LNCAP (cell line): ENCODE results near the gene EYA4.

Experiments used
- TF ChIP-seq, protein P1 (sequence below): fragments of 450-650 bp; IDR thresholded peaks from 2 replicates; pipeline ENCODE4 v1.5.1; 2017; ENCODE audit warnings: mild to moderate bottlenecking

The EYA4 gene

DNA sequence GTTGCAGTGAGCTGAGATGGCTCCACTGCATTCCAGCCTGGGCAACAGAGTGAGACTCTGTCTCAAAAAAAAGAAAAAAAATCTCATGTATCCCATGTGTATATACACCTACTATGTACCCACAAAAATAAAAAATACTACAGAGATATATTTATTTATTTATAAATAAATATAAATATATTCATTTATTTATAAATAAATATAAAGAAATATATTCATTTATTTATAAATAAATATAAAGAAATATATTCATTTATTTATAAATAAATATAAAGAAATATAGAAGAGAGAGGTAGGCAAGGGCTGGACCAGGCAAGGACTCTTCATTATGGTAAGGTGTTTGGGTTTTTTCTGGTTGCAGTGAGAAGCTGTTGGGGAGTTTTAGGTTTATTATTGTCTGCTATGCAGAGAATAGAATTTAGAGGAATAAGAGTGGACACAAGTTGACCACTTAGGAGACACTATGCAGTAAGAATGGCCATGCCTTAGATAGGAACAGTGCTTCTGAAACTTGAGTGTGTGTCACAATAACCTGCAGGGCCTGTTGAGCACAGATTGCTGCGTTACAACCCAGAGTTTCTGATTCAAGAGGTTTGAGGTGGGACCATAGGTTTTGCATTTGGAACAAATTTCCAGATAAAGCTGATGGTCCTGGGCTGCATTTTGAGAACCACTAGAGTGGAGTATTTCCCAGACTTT, 254.2 kb downstream of the EYA4 start:
- TF ChIP-seq, protein P1, sequence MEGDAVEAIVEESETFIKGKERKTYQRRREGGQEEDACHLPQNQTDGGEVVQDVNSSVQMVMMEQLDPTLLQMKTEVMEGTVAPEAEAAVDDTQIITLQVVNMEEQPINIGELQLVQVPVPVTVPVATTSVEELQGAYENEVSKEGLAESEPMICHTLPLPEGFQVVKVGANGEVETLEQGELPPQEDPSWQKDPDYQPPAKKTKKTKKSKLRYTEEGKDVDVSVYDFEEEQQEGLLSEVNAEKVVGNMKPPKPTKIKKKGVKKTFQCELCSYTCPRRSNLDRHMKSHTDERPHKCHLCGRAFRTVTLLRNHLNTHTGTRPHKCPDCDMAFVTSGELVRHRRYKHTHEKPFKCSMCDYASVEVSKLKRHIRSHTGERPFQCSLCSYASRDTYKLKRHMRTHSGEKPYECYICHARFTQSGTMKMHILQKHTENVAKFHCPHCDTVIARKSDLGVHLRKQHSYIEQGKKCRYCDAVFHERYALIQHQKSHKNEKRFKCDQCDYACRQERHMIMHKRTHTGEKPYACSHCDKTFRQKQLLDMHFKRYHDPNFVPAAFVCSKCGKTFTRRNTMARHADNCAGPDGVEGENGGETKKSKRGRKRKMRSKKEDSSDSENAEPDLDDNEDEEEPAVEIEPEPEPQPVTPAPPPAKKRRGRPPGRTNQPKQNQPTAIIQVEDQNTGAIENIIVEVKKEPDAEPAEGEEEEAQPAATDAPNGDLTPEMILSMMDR = no peak

DNA sequence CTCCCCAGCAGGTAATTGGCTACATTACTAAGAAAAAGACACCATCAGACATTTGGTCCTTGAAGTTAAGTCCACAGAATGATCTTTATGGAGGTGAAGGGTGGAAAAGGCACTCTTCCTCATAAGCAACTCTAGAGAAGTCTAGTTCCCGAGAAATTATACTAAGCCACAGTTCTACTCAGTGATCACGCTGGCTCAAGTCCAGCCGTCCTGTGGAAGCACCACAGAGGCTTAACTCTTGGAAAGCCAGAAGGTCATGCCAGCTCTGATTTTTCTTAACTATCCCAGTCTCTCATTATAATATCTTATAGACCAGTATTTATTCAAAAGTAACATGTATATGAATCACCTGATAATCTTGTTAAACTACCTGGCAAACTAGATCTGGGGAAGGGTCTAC, 258.5 kb downstream of the EYA4 start:
- TF ChIP-seq, protein P1 = no peak

DNA sequence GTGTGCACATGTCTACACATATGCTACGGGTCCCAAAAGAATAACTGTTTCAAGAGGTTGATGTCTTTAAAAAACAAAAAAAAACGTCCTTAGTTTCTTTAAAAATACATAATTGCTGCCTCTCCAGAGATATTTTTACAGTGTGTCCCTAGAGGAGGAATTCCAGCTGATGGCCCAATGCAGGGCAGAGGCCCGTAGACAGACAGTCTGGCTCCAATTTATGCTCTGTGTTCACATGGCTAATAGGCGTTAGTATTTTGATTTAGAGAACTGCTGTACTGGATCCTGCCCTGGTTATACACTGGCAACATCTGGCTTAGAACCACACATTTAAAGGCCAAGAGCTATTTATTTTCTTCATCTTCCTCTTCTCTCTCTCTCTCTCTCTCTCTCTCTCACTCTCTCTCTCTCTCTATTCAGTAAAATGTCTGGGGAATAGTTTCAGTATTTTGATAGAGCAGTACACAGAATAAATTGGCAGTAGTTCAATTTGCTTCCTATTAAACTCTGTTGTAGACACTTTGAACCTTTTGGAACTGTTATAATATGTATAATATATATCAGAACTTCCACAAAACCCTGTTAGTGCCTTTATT, 260.6 kb downstream of the EYA4 start:
- TF ChIP-seq, protein P1 = no peak

DNA sequence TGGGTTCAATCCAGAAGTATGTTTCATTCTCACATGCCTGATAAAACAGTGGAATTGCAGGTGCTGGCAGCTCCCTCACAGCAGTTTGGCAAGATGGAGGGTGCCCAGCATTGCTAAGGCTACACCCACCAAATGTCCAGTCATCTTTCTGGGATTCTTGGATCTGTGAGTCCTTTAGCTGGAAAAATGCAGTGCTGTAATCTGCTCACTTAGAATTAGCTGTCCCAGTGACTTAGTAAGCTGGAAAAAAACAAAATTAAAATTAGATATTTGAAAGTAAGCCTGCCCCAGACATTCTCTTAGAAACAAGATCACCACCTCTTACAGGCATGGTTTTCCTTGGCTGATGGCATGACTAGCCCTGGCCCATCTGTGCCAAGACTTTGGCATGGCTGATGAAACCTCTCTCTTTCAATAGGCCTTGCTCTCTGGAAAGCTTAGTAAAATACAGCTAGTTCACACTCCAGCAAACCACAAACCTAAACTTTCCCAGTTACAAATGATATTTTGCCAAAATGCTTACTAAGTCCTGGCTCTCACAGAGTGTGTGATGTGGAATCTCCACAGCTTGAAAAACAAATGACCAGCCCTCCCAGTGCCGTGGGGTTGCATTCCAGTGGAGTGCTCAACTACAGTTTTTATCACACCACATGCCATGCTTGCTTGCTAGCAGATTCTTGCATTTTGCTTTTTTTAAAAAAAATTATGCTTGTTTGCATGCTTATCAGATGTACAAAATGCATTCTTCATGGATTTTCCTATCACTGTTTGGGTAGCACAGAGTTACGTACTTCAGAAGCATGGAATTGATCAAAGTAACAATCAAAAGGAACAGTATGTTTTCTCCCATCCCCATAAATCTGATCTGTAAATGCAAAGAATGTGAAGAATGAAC, 261.5 kb downstream of the EYA4 start:
- TF ChIP-seq, protein P1 = no peak

DNA sequence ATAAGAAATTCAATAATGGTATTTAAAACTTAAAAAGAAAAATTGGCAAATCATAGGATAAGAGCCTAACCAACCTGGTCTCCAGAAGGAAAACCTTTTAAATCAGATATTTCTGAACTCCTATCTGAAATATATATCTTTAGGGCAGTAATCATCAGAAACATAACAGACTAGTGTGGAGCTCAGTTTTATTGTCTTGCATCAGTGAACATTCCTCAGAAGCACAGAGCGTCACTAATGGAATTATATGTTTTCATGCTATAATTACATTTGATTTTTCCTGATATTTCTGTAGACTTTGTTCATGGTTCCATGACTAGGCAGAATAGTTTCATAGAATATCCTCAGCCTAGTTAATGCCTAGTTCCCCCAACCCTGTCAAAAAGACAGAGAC, 262.2 kb downstream of the EYA4 start:
- TF ChIP-seq, protein P1 = no peak

DNA sequence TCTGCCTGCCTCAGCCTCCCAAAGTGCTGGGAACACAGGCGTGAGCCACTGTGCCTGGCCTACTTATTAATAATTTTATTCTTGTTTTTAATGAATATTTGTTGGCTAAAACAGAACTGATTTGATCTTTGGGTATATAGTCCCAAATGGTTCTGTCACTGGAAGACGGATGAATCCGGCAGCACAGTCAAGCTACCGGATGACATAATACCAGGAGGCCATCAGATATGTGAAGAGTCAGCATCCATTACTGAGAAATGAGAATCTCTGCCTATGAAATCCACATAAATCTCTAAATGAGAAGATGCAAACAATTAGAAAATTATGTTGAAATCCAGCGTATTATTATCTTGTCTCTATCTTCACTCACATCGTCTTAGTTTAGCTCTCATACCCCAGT, 263.0 kb downstream of the EYA4 start:
- TF ChIP-seq, protein P1 = no peak

DNA sequence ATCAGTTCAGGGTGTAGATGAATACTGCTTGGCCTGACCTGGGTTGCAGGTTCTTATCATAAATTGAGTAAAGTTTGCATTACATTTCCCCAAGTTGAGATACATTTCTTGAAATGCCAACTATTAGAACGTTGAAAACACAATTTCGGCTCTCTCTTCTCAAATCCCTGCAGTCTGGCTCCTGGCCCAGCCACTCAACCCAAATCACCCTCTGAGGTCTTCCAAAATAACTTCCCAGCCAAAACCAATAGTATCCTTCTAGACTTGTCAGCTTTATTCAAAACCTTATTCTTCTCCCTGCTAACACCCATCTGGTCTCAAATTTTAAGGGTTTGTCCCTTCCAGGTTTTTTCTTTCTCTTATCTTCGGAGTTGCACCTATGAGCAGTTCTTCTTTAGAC, 263.6 kb downstream of the EYA4 start:
- TF ChIP-seq, protein P1 = no peak
